NOMO-1 treated with dmso at 0.1 percent for 144 hours (cell line): ENCODE data around the gene SLC7A1.

ENCODE experiments used
- DNase-seq: peaks from one replicate; lab custom pipeline; 2025; ENCODE audit not compliant: unreplicated experiment; lab: John Stamatoyannopoulos, UW

SLC7A1 gene

DNA sequence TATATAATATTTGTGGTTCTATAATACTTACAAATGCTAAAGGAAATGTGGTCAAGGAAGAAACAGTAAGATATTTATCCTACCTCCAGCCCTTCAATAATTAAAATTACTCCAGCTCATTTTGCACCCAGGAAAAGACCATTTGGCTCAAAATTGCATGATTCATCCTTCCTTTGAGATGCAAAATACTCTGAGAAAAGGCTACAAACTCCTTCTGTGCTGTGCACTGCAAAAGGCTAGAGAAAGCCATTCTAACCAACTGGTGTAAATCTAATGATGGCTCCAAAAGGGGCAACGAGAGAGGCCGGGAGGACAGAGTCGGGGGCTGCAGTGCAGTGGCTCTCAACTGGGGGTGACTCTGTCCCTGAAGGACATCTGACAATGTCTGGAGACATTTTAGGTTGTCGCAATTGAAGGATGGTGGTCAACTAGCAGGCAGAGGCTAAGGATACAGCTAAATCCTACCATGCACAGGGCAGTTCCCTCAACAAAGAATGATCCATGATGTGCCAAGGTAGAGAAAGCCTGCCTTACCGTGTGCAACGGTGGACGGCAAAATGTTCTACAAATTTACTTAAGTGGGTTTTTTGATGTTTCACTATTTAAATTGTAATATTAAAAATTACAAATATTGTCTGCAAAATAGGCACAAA, 32.6 kb downstream of the SLC7A1 start:
- no peak for DNase-seq

DNA sequence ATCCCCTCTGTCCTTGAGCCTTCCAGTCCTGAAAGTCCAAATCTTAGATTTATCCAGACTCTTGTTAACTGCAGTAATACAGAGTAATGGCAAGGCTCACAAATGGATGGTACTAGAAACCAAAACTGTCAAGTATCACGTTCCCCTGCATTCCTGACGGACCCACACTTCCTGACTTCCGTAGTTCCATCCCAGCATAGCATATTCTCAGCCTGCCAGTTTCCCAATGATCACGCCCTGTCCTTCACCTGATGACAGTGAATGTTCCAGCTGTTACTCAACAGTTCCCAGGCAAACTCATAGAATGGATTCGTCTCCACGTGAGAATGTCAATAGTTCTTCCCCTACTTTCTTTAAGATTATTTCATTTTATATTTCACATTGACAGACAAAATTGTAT, 33.6 kb downstream of the SLC7A1 start:
- DNase-seq: no peak

DNA sequence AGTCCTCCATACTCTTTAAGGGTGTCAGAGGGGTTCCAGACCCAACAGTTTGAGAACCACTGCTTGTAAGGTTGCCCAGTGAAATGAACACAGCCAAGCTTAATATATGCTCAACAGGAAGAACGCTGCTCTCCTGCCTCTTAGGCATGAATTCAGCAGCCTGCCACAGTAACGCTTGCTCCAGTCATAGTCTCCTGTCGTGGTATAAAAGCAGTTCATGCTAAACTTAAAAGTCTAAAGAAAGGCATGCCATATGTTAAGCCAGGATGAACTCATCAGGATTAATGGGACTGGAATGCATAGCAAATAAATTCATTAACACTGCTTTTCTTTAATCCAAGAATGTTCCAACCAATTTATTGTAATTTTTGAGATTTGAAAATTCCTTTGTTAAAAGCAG, 38.7 kb downstream of the SLC7A1 start:
- DNase-seq: no peak

DNA sequence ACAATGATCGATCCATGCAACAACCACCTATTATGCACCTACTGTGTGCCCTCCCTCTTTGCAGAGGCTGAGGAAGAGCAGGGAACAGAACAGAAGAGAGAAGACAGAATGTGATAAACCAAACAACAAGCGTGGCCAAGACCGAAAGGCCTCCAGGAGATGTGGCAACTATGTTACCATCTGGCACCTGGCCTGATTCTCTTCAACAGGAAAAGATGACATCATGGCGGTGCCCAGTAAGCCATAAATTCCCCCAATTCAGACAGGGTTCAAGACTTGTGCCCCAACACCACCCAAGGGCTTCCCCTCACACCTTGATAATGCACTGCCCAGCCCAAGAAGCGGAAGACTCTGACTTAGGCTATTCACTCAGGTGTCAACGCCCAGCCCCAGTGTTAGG, 44.3 kb downstream of the SLC7A1 start:
- DNase-seq: no peak

DNA sequence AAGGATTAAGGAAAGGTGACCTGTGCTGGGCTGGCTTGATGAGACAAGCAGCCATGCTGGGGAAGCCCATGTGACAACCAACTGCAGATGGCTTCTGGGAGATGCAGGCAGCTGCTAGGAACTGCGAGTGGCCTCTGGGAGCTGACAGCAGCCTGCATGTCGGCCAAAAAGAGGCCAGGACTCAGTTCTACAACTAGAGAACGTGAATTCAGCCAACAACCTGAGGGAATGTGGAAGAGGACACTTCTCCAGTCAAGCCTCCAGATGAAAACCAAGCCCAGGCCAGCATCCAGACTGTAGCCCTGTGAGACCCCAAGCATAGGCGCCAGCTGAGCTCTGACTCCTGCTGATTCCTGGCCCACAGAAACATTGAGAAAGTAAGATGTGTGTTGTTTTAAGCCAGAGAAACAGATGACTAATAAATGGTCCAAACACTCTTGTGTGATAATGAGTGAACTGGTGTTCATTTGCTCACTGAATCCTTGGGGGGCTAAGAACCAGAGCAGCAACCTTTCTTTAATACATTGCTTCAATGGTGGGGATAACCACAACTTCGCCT, 45.0 kb downstream of the SLC7A1 start:
- no peak for DNase-seq

DNA sequence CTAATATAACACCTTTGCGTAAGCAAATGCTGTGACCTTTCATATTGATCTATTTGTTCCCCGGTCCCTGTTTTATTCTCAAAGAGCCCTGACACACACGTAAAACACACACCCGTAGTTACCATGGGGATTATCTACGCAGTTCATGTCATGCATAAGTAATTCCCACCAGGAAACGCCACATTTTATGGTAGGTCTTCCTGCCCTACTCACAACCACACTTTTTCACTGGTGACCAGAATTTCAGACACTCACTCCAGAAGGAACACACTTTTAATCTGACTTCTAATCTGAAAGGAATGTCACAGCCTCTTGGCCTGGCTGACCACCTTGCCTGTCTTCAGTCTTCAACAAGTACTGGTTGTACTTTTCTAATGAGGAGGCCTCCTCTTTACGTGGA, 46.8 kb downstream of the SLC7A1 start:
- DNase-seq: no peak

DNA sequence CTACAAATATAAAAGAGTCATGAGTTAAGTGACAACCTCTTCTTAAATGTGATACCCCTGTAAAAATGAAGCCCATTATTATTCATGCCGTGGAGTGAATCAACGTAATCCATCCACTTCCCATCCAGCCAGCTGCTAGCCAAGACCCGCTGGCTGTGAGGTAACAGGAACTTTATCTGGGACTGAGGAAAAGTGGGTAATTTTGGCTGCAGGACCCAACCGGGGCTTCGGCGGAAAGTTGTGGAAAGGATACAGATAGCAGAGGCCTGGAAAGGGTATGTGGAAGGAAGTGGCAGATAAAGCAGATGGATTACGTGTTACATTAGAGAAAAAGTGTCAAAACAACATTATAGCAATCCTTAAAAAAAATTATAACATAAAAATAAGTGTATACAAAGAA, 48.3 kb downstream of the SLC7A1 start:
- no peak for DNase-seq

DNA sequence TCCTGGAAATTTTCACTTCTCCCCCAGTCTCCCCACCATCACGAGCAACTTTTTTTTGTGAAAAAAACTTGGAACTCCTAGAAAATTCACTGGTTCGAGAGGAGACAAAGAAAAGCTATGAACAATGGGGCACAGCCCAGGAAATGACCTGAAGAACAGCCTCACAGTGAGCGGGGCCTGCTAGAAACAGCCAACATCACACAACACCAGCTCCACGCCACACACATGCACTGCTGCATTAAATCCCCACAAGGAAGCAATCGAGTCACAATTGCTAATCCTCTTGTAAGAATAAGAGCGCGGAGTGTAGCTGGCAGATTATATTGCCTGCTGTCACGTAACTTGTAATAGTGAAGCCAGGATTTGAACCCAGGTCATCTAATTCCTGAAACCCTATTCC, 48.8 kb downstream of the SLC7A1 start:
- no peak for DNase-seq

DNA sequence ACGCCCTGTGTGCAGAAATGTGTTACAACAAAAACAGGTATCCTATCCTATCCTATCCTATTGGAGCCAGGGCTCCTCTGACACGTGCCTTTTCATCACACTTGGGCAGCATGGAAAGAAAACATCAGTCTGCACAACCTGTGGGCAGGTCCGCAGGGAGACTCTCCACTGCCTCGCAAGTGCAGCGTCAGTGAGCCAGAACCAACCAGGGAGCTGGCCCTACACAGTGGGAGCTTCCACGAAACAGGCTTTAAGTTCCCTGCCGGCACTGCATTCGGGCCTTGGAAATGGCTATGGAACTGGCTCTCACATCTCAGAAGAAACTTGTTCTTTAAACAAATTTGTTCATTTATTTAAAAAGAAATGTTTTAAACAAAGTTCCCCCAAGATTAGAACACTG, 49.5 kb downstream of the SLC7A1 start:
- DNase-seq: no peak

DNA sequence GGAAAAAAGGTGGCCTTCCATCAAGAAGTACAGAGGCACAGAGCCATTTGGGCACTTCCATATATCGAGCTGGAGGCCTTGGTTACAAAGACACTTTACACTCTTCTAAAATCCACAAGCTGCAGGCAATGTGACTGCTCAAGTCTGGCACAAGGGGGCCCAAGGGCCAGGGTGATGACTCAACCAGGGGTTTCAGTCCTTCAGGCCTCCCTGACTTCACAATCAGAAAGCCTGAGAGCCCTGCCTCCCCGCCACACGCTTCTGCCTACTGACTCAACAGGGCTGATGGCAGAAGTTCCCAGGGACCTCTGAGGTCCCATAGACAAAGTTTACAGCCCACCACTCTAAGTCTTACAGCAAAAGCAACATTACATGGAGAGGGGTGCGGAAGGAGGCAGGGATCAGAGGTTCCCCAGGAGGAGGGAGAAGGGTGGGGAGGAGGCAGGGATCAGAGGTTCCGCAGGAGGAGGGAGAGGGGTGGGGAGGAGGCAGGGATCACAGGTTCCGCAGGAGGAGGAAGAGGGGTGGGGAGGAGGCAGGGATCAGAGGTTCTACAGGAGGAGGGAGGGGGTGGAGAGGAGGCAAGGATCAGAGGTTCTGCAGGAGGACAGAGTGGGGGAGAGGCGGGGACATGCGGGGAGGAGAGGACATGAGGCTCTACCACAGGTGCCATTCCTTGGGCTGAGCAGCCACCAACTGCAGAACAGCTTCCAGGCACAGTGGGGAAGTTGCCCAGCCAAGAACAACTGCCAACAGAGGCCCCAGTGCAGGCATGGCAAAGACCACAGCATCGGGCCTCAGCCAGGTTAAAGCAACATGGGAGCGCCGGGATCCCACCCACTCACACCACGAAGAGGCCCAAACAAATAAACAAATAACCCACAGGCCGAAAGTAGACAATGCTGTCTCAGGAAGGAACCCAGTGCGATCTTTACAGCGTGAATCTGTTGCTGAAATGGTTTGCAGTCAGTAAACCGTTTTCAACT, 52.0 kb downstream of the SLC7A1 start:
- no peak for DNase-seq

DNA sequence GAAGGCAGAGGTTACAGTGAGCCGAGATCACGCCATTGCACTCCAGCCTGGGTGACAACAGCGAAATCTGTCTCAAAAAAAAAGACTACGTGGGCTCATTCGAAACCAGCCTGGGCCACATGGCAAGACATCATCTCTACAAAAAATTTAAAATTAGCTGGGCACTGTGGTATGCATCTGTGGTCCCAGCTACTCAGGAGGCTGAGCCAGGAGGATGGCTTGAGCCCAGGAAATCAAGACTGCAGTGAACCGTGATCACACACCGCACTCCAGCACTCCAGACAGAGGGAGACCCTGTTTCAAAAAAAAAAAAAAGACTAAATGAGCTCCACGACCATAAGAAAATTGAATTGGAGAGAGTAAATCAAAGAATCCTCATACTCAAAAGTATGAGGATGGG, 53.1 kb downstream of the SLC7A1 start:
- DNase-seq: no peak

DNA sequence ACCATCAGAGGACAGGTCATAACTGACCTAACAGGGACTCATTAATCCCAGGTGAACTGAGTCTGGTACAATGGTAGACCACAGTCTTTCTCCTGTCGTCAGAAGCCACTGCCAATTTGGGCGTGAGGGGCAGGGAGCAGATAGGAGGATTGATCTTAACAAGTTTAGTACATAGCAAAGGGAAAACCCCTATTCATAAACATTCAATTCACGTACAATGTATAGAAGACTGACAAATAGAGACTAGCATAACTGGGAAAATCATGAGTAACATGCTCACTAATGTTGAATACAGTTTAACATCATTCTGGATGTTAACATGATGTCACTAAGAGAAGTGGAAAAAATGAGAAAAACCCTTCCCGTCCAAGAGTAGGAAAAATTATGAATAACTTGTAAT, 54.1 kb downstream of the SLC7A1 start:
- DNase-seq: no peak

DNA sequence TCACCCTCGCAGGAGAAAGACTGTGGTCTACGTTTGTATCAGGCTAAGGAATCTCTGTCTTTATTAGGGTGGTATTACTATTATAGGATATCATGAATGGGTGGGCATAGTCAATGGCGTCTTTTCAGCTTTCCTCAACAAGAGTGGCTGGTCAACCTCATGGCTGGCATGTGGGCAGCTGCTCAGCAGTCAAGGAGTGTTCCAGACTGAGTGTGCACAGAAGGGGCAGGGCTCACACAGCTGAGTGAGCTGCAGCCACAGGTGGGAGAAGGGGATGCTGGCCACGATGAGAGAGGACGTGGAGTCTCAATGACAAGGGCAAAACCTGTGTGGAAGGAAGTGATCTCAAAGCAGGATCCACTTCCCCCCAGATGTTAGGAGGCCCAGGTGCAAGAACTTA, 54.7 kb downstream of the SLC7A1 start:
- no peak for DNase-seq

DNA sequence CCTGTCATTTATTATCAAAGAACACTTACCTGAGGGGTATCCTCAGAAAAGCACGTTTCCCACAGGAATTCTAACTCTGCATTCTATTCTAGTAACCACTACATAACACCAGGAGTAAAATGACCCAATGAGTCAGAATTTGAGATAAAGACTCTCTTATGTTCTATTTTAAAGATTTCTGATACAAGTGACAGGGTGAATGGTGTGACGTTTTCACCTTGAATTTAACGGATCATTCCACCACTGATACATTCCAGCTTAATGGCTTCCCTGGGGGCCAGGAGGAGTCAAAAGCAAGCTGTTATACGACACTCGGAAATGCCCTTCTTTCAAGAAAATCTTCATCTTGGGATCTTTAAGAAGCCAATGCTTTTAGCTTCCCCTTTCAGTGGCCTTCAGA, 55.2 kb downstream of the SLC7A1 start:
- no peak for DNase-seq

DNA sequence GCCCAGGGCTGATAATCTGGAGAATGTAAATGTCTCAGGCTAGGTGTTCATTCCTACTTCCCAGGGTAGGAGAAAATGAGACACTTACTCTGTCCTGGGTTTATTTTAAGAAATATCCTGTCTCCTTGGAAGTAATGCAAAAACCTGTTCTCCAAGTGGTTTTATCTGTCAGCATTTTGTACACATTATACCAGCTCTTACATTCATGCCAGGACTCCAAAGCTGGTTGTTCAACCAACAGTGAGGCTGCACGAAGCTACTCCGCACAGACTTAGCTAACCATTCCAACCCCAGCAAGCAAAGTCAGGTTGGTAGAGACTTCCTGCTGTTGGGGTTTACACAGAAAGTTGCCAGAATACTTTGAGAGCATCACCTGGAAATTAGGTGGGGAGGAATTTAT, 55.6 kb downstream of the SLC7A1 start:
- no peak for DNase-seq

DNA sequence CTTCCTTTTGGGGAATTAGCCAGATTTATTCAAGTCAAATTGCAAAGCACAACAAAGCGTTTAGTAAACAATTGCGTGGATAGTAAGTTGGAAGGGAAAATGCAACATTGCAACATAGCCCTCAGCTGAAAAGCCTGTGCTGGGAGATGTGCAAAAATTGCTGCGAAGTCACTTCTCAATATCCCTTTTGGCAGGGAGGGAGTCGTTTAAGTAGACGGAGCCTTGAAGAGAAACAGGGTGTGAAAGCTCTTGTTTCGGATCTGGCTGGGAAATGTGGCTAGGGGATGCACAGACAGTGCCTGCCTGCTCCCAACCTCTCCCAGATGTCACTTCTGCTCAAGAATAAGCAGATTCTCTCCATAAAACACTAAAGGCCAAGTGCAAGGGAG, 56.8 kb downstream of the SLC7A1 start:
- DNase-seq: no peak

DNA sequence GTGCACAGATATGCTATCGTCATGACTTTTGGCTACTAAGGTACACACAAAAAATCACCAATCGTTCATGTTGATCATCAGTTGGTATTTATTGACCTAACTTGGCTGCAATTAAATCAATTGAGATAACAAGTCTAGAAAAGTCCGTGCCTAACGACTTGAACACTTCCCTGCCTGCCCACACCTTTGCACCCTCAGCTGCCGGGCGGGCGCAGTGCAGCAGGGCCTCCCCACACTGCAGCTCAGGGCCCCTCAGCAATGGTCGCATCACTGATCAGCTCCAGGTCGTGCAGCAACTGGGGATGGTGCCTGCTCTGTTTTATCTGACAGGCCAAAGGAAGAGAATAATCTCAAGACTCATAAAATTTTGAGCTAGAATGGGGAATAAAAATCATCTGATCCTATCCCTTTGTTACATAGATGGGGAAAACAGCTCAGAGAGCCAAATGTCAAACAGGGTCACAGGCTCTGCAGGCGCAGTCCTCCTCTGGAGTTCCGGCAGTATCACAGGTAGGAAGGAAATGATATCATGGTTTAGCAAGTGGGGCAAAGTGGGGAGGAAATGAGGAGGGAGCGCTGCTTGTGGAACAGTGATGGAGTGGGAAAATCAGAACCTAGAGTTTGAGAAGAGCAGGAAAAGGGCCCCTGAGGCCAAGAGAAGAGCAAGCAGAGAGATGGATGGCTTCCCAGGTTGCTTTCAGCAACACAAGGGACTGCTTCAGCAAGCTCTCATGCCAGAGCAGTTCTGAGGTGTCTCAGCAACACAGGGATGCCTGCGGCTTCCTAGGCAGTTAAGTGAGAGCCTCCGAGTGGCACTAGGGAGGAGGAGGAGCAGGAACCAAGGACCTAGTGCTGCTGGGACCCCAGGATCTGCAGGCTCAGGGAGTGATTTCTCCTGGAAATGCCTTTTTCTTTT, 57.5 kb downstream of the SLC7A1 start:
- DNase-seq: no peak

DNA sequence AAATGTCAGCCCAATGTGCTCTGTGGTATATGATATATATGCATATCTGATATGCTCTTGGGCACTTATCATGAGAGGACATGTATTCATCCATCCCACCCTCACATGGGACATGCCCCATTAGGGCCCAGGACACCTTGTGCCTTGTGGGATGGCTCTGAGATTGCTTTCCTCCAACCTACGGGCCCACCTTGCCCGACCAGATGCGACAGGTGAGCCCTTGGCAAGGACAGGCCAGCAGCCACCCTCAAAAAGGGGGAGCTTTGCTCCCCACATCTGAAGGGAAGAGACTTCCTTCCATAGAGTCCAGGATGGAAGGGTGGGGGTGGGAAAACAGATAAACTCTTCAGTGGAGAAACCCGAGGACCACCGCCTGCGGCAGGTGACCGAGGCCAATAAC, 58.6 kb downstream of the SLC7A1 start:
- DNase-seq: no peak

DNA sequence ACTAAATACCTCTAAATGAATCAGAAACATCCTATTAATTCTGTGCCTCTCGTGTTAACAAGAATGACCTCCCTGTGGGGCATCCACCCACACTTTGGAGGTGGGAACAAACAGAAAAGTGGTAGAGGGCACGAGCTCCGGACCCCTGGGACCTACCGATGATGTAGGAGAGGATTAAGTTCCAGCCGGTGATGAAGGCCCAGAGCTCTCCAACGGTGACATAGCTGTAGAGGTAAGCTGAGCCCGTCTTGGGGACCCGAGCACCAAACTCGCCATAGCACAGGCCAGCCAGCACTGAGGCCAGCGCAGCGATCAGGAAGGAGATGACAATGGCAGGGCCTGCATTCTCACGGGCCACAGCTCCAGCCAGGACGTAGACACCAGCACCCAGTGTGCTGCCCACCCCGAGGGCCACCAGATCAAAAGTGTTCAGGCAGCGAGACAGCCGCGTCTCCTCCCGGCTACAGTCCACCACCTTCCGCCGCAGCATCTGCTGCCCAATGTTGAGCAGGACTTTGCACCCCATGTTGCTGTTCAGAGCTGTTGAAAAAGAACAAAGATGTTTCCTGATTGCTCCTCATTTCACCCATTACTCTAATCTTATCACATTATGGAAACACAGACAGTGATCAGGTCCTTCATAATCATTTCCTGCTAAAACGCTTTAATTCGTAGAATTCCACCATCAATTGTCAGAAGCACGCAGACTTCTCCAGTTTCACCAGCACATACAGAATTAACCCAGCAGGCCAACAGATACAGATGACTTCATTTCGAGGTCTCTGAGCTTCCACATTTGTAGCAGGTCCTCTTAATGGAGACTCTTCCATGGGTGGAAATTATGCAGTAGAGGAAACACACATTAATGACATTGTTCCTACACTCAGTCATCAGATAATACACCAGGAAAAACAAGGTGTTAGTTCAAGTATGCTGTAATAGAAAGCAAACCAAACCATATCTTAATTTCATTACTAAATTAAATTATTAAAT, 59.5 kb downstream of the SLC7A1 start:
- DNase-seq: no peak

DNA sequence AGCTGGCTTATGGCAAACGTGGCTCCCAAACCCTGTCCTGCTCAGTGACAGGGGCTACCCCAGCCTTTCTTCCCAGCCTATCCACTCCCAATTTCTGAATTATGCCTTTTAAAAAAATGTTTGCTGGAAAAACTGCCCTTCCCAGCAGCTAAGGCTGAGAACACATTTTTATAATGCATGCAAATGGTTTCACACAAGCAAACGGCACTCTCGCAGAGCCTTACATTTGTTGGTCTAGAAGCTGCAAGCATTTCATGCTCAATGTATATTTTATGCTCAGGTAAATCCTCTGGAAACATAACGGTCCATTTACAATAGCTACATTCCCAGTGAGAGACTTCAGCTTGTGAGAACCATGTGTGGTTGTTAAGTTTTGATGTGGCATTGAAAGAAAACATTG, 61.4 kb downstream of the SLC7A1 start:
- DNase-seq: no peak
